Mesenchymal stem cell (in vitro differentiated cells and primary cell): Measurements from ENCODE around the gene NGEF.

Source experiments
- DNase-seq: peaks from one replicate; pipeline ENCODE4 v3.0.0-alpha.2; 2013
- H2AFZ ChIP-seq: one replicate; pipeline ENCODE4 v1.6.1; 2013; ENCODE audit warnings: low read depth, mild to moderate bottlenecking, control low read depth, inconsistent platforms, low read length, moderate library complexity
- H2AK5ac ChIP-seq: 2 replicates; pipeline ENCODE4 v1.6.1; 2013; ENCODE audit warnings: low read length, moderate library complexity, mild to moderate bottlenecking, inconsistent platforms; ENCODE audit not compliant: severe bottlenecking
- H2BK120ac ChIP-seq: one replicate; pipeline ENCODE4 v1.6.1; 2013; ENCODE audit warnings: low read depth, mild to moderate bottlenecking, inconsistent platforms, low read length, moderate library complexity
- H2BK12ac ChIP-seq, 2 experiments: one replicate each; pipeline ENCODE4 v1.6.1; 2013; ENCODE audit warnings: inconsistent platforms in 2 of 2, low read length in 2 of 2, mild to moderate bottlenecking in 2 of 2, moderate library complexity in 2 of 2, control low read depth in 1 of 2
- H2BK15ac ChIP-seq: one replicate; pipeline ENCODE4 v1.6.1; 2013; ENCODE audit warnings: mild to moderate bottlenecking, low read depth, inconsistent platforms; ENCODE audit not compliant: poor library complexity, severe bottlenecking
- H2BK5ac ChIP-seq: 2 replicates; pipeline ENCODE4 v1.6.1; 2013; ENCODE audit warnings: low read depth, mild to moderate bottlenecking, low read length, control low read depth, inconsistent platforms; ENCODE audit not compliant: poor library complexity, severe bottlenecking
- H3K14ac ChIP-seq, 2 experiments: one replicate each; pipeline ENCODE4 v1.6.1; 2013; ENCODE audit warnings: inconsistent platforms in 2 of 2, low read length in 2 of 2, control low read depth in 1 of 2, mild to moderate bottlenecking in 1 of 2, moderate library complexity in 1 of 2
- H3K18ac ChIP-seq, 2 experiments: one replicate each; pipeline ENCODE4 v1.6.1; 2013; ENCODE audit warnings: inconsistent platforms in 2 of 2, low read length in 2 of 2, control low read depth in 1 of 2, low read depth in 1 of 2, mild to moderate bottlenecking in 1 of 2
- H3K23ac ChIP-seq, 2 experiments: one replicate each; pipeline ENCODE4 v1.6.1; 2013; ENCODE audit warnings: inconsistent platforms in 2 of 2, low read length in 2 of 2, mild to moderate bottlenecking in 2 of 2, moderate library complexity in 2 of 2, control low read depth in 1 of 2
- H3K27ac ChIP-seq: 2 replicates; pipeline ENCODE4 v1.5.1; 2013; ENCODE audit warnings: mild to moderate bottlenecking, moderate library complexity, low read length, control low read depth, inconsistent platforms; ENCODE audit not compliant: poor library complexity, severe bottlenecking
- H3K27me3 ChIP-seq, 2 experiments: 2 replicates each; pipeline versions ENCODE4 v1.6.1 to v1.7.0; 2013; ENCODE audit warnings: low read length in 2 of 2, mild to moderate bottlenecking in 2 of 2, moderate library complexity in 2 of 2, control low read depth in 1 of 2, inconsistent platforms in 1 of 2; ENCODE audit not compliant: control insufficient read depth in 1 of 2, insufficient read depth in 1 of 2
- H3K36me3 ChIP-seq, 2 experiments: 2 replicates each; pipeline versions ENCODE4 v1.6.1 to v1.7.0; 2013; ENCODE audit warnings: low read length in 2 of 2, control low read depth in 1 of 2, inconsistent platforms in 1 of 2, low read depth in 1 of 2, mild to moderate bottlenecking in 1 of 2; ENCODE audit not compliant: insufficient read depth in 2 of 2, control insufficient read depth in 1 of 2
- H3K4ac ChIP-seq, 2 experiments: one replicate each; pipeline ENCODE4 v1.6.1; 2013; ENCODE audit warnings: inconsistent platforms in 2 of 2, low read length in 2 of 2, mild to moderate bottlenecking in 2 of 2, moderate library complexity in 2 of 2, control low read depth in 1 of 2, low read depth in 1 of 2
- H3K4me1 ChIP-seq: 2 replicates; pipeline ENCODE4 v1.6.1; 2013; ENCODE audit warnings: low read depth, low read length, control low read depth; ENCODE audit not compliant: control insufficient read depth, insufficient read depth
- H3K4me2 ChIP-seq: 2 replicates; pipeline ENCODE4 v1.6.1; 2013; ENCODE audit warnings: low read length, mild to moderate bottlenecking, inconsistent platforms; ENCODE audit not compliant: poor library complexity, severe bottlenecking
- H3K4me3 ChIP-seq, 2 experiments: 2 replicates each; pipeline versions ENCODE4 v1.5.1 to v1.7.0; 2013; ENCODE audit warnings: low read length in 2 of 2, mild to moderate bottlenecking in 2 of 2, control low read depth in 1 of 2, low read depth in 1 of 2; ENCODE audit not compliant: insufficient read depth in 1 of 2
- H3K79me1 ChIP-seq: replicated peaks from 2 replicates; pipeline ENCODE4 v1.6.1; 2013; ENCODE audit warnings: mild to moderate bottlenecking, control low read depth, low read length, inconsistent platforms; ENCODE audit not compliant: poor library complexity, severe bottlenecking
- H3K9ac ChIP-seq: 2 replicates; pipeline ENCODE4 v1.7.0; 2013; ENCODE audit warnings: mild to moderate bottlenecking, low read length, moderate library complexity
- H3K9me3 ChIP-seq: 2 replicates; pipeline ENCODE4 v1.7.0; 2013; ENCODE audit warnings: mild to moderate bottlenecking, low read length; ENCODE audit not compliant: control insufficient read depth
- H4K8ac ChIP-seq: one replicate; pipeline ENCODE4 v1.6.1; 2013; ENCODE audit warnings: inconsistent platforms, mild to moderate bottlenecking, low read length, moderate library complexity
- H4K91ac ChIP-seq: one replicate; pipeline ENCODE4 v1.6.1; 2013; ENCODE audit warnings: mild to moderate bottlenecking, low read length, inconsistent platforms
- whole genome bisulfite sequencing: methylation state at CpG from one replicate; pipeline ENCODE4 v1.1.7; 2013; ENCODE audit warnings: mixed read lengths; 5-methylcytosine and 5-hydroxymethylcytosine counted together

The NGEF gene

GRCh38 chr2:232973011-232973735 is 39.9 kb downstream of the NGEF start:
- H3K27me3 ChIP-seq = peaks cover 0 to 28% of the 10 kb centered on the region in 2 experiments
- H3K79me1 ChIP-seq = no peaks in the 10 kb centered on the region
- H4K8ac ChIP-seq = no peak overlapping the region
- no peaks in the 10 kb centered on the region for H3K36me3 ChIP-seq
- H3K4me2 ChIP-seq = no peak overlapping the region
- H3K27ac ChIP-seq = no peak overlapping the region
- no peak overlapping the region for H2BK5ac ChIP-seq
- no peak overlapping the region for H2AK5ac ChIP-seq
- H3K4me3 ChIP-seq = no peak overlapping the region
- no peak overlapping the region for H4K91ac ChIP-seq
- no peak overlapping the region for H2BK120ac ChIP-seq
- no peak overlapping the region for H3K14ac ChIP-seq
- H2BK12ac ChIP-seq = no peak overlapping the region
- H3K4me1 ChIP-seq = peaks cover 4% of the 10 kb centered on the region
- H3K4ac ChIP-seq = no peak overlapping the region
- H3K18ac ChIP-seq = no peak overlapping the region
- H3K23ac ChIP-seq = no peak overlapping the region
- 84% methylated on average over 10 of the region's 10 CpGs for WGBS
- no peaks in the 10 kb centered on the region for H3K9me3 ChIP-seq
- no peak overlapping the region for H2BK15ac ChIP-seq
- no peak for DNase-seq
- H3K9ac ChIP-seq = no peak overlapping the region
- H2AFZ ChIP-seq = no peak overlapping the region

DNA sequence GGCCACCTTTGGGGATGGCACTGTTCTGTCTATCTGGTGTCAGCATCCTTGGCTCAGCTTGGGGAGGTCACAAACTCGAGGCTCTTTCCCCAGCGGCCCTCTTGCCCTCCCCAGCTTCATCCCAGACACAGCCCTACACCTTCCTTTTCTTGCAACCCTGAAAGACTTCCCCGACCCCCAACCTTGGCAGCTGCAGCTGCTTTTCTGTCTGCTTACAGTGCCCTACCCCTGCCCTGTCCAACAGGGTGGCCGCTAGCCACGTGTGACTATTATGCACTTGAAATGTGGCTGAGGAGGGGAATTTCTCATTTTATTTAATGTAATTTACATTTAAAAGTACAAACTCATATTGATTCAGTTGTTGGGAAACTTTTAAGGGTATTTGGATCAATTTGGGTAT is 41.3 kb downstream of the NGEF start:
- Histone ChIP-seq H3K27me3 (peaks cover 0 to 22% of the 10 kb centered on the region in 2 experiments), H3K4ac (no peak overlapping the region), H2BK5ac (no peak overlapping the region), H2AFZ (no peak overlapping the region), H3K23ac (no peak overlapping the region), H3K18ac (no peak overlapping the region), H3K27ac (no peak overlapping the region), H3K9ac (no peak overlapping the region), H2BK12ac (no peak overlapping the region), H2BK120ac (no peak overlapping the region), H4K91ac (no peak overlapping the region), H3K14ac (no peak overlapping the region), H3K4me3 (no peak overlapping the region), H4K8ac (no peak overlapping the region), H2BK15ac (no peak overlapping the region), H3K4me1 (peaks cover 4% of the 10 kb centered on the region), H3K4me2 (no peak overlapping the region), H2AK5ac (peak overlapping the region; percentile 33), H3K9me3 (no peaks in the 10 kb centered on the region), H3K36me3 (no peaks in the 10 kb centered on the region), H3K79me1 (no peaks in the 10 kb centered on the region)
- no peak for DNase-seq
- 67% methylated on average over 1 of the region's 5 CpGs for WGBS

DNA sequence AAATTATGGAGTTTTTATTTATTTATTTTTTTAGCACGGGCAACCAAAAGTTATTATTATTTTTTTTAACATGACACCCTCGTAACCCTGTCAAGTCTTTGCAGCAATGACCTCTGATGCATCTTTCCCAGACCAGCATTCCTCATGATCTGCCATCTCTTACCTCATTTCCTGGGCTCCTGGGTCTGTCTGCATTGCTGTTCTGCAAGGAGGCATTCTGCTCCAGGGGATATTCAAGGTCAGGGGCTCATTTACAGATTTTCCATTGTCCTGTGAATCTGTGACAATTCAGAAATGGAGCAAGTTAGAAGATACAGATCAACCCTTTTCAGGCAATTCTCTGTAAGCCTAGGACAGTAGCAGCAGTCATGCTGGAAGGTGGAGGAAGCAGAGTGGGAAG is 43.0 kb downstream of the NGEF start:
- Histone ChIP-seq H2BK15ac (no peak overlapping the region), H3K23ac (no peak overlapping the region), H2BK12ac (no peak overlapping the region), H3K27me3 (peaks cover 0 to 21% of the 10 kb centered on the region in 2 experiments), H3K27ac (no peak overlapping the region), H3K9ac (no peak overlapping the region), H2BK5ac (no peak overlapping the region), H3K4me2 (no peak overlapping the region), H3K9me3 (no peaks in the 10 kb centered on the region), H3K4ac (no peak overlapping the region), H2AFZ (no peak overlapping the region), H4K91ac (no peak overlapping the region), H3K4me1 (peaks cover 4% of the 10 kb centered on the region), H2AK5ac (no peak overlapping the region), H3K36me3 (no peaks in the 10 kb centered on the region), H3K14ac (no peak overlapping the region), H3K4me3 (no peak overlapping the region), H2BK120ac (no peak overlapping the region), H3K18ac (no peak overlapping the region), H3K79me1 (no peaks in the 10 kb centered on the region), H4K8ac (no peak overlapping the region)
- DNase-seq = no peak
- WGBS = 91% methylated on average over 2 of the region's 2 CpGs

- Histone ChIP-seq H3K9ac (no peak overlapping the region), H3K4me3 (no peak overlapping the region), H2BK5ac (no peak overlapping the region), H4K91ac (no peak overlapping the region), H3K27ac (no peak overlapping the region), H3K4ac (no peak overlapping the region), H3K18ac (no peak overlapping the region), H3K27me3 (peaks cover 0 to 14% of the 10 kb centered on the region in 2 experiments), H3K9me3 (no peaks in the 10 kb centered on the region), H3K14ac (no peak overlapping the region), H3K4me1 (peaks cover 2% of the 10 kb centered on the region), H3K79me1 (no peaks in the 10 kb centered on the region), H3K36me3 (no peaks in the 10 kb centered on the region), H2BK15ac (no peak overlapping the region), H4K8ac (no peak overlapping the region), H3K4me2 (no peak overlapping the region), H2AFZ (no peak overlapping the region), H2BK120ac (no peak overlapping the region), H2BK12ac (no peak overlapping the region), H2AK5ac (no peak overlapping the region), H3K23ac (no peak overlapping the region)
- no peak for DNase-seq
- WGBS = 71% methylated on average over 1 of the region's 2 CpGs
Measured at GRCh38 chr2:232967474-232967873, 45.6 kb downstream of the NGEF start.
